HG03045 (cell line): ENCODE data around the gene DSEL.

Experiments
- ATAC-seq: cut with Tn5 transposase; IDR thresholded peaks from one replicate; pipeline ENCODE4 v1.9.1; 2021; ENCODE audit warnings: mild to moderate bottlenecking, moderate library complexity; ENCODE audit not compliant: unreplicated experiment

DSEL gene

GRCh38 chr18:67504739-67505138, 11.8 kb downstream of the DSEL start:
- no peak for ATAC-seq

GRCh38 chr18:67500522-67501205, 15.9 kb downstream of the DSEL start:
- ATAC-seq = no peak

GRCh38 chr18:67496469-67496868, 20.1 kb downstream of the DSEL start:
- ATAC-seq = no peak

DNA sequence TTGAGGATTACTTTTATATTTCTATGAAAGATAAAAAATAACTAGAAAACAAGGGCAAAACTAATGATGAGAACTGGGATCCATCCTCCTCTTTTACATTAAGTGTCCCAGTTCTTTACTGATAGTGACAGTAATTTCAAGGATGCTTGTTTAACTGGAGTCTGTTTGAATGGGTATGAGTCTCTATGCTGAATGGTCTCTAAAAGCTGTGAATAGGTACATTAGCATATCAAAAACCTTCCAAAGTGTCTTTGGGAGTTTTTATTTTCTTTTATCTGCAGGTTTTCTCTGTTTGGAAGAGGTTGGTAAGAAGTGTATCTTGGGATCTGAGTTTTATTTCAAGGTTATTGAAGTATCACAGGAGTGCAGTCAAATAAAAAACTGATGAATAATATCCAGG, 30.0 kb downstream of the DSEL start:
- ATAC-seq = no peak

GRCh38 chr18:67485655-67486054, 30.9 kb downstream of the DSEL start:
- no peak for ATAC-seq

GRCh38 chr18:67484458-67484857, 32.1 kb downstream of the DSEL start:
- ATAC-seq = no peak

GRCh38 chr18:67483952-67484351, 32.6 kb downstream of the DSEL start:
- no peak for ATAC-seq

DNA sequence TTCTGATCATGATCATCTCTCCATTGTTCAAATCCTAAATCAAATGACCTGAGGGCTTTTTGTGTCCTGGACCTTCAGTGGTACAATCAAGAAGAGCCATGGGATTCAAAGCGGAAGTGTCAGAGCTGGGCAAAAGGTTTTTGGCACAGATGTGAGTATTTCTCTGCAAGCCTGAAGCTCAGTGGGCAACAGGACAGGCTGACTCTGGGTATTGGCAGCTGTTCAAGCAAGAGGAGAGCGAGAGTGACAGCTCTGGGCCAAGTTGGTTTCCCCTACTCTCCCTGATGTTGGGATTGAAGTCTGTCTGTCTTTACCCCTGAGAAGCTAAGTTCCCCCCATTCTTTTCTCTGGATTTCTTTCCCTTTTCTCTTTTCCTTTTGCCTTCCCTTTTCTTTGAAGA, 33.3 kb downstream of the DSEL start:
- no peak for ATAC-seq

DNA sequence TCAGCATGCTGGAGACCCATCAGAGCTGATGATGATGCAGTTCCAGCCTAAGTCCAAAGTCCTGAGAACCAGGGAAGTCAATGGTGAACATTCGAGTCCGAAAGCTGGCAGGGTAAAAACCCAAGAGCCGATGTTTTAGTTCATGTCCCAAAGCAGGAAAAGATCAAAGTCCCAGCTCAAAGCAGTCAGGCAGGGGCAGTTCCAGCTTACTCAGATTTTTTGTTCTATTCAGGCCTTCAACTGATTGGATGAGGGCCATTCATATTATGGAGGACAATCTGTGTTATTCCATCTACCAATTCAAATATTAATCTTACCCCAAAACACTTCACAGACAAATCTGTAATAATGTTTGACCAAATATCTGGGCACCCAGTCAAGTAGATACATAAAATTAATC, 38.3 kb downstream of the DSEL start:
- no peak for ATAC-seq

DNA sequence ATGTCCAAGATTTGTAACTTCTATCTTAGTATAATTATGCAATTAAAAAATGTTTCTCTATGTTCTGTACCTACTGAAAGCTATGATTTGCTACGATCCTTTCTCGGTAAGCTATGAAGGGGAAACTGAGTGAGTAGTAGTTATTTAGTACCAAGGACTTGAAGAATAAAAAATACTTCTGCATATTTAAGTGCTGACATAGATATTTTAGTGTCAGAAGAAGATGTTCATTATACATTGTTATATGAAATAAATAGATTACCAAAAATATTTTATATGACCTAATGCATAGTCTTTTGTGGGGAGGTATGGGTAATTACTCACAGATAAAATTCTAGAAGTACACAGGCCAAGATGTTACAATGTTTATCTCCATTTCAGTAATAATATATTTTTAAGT, 39.0 kb downstream of the DSEL start:
- no peak for ATAC-seq

DNA sequence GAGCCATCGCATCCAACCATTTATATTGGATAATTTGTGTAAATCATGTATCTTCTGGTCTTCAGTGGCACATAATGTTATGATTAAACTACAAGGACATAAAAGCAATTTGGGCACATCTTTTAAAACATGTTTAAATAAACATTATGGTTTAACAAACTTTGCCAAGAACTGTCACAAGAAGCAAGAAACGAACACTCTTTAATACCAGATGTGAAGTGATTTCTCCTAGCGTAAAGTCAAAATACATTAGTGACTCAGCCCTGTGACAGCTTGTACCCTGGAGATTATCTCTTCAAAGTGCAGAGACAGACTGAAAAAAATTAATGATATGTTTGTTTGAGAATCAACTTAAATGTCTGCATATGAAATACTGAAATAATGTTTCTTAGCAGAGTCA, 39.9 kb downstream of the DSEL start:
- no peak for ATAC-seq

- ATAC-seq = no peak
These were observed 40.8 kb downstream of the DSEL start for GRCh38 chr18:67475673-67476072.

- no peak for ATAC-seq
These were observed 48.5 kb downstream of the DSEL start for GRCh38 chr18:67468038-67468437.

DNA sequence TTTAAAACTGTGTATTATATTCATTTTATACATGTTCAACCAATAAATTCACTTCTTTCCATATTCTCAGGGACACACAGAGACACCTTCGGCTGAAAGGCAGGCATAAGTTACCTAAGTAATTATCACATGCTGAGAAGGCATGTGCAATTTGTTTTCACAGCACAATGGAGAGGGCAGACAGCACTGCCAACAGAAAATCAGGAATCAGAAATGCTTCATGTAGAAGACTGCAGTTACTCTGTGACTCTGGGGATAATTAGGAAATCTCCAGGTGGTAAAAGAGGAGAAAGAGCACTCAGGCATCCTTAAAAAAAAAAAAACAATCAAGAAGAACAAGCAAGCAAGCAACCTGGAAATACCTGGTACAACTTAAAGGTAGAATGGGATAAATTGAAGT, 49.3 kb downstream of the DSEL start:
- ATAC-seq = no peak

- no peak for ATAC-seq
These were observed 52.0 kb downstream of the DSEL start for GRCh38 chr18:67464499-67464898.

DNA sequence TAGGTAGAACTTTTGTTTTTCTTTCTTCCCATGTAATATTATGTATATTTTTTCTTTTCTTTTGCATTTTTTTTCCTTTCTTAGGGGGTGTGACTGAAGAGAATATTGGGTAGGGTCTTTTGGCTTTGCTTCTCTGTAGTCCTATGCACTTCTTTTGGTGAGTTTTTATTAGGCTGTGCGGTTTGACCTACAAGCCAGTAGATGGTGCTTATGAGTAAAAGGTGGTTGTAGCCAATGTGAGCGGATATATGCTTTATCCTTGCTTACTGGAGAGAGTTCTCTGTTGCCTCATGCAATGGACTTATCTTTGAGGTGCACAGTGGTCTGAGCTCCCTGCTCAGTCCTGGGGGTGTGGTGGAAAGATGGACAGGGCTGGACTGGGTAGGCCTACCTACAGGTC, 52.7 kb downstream of the DSEL start:
- no peak for ATAC-seq

DNA sequence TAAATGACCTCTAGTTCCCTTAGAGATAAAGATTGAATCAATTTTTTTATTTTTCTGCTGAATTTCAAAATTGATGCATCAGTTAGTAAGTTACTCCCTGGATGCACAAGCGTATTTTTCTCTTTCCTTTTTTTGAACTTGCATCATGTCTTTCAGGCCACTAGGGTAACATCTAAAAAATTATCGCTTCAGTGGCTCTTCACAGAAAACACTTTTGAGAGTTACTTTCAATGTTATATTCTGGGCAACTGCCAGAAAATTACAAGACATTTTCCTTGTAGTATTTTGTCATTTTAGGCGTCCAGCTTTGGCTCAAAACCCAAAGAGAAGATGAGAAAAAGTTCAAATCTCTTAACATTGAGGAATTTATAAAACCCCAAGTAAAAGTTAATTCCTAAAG, 59.8 kb downstream of the DSEL start:
- no peak for ATAC-seq
